Endothelial cell of umbilical vein (primary cell): ENCODE measurements around the gene NEO1. TPM values are rescaled to one million over a fixed set of nuclear protein-coding genes. Genes with fewer than 3 reads are reported as not detected.

ENCODE experiments used
- BruUV-seq: library from RNA; stranded (reverse); fragments of 400-500 nt; replicated peaks from 2 replicates; lab custom pipeline; 2021; lab: Mats Ljungman, UMichigan
- CTCF ChIA-PET: fragments of 300-600, 350-600 bp; sonication (Branson Sonifier 250); formaldehyde crosslinking; loops from one replicate; lab custom pipeline; 2021; ENCODE audit warnings: antibody characterized with exemption, inconsistent platforms; lab: Charles Lee
- POLR2A ChIA-PET: fragments of 300-600, 350-600 bp; sonication (Branson Sonifier 250); formaldehyde crosslinking; loops from one replicate; lab custom pipeline; 2021; ENCODE audit warnings: antibody characterized with exemption, inconsistent platforms; lab: Charles Lee
- DNase-seq: peaks from one replicate; pipeline ENCODE4 v3.0.0-alpha.2; 2011; ENCODE audit warnings: low read depth, low spot score
- FAIRE-seq: peaks from 2 replicates; lab custom pipeline; 2011; peaks lifted over from hg19 to GRCh38; lab: Jason Lieb, UNC
- H2AFZ ChIP-seq: 2 replicates; pipeline ENCODE4 v1.6.0; 2012; ENCODE audit warnings: low read depth, low read length, control low read depth, inconsistent platforms
- H3K27ac ChIP-seq: 2 replicates; pipeline ENCODE4 v1.5.1; 2011; ENCODE audit warnings: low read depth, mild to moderate bottlenecking, control low read depth, low read length, moderate library complexity; ENCODE audit not compliant: insufficient read depth
- H3K27me3 ChIP-seq, 2 experiments: 2 replicates each; pipeline versions ENCODE4 v1.6.0 to v1.6.1; 2011; ENCODE audit warnings: low read length in 2 of 2, mixed read lengths in 1 of 2; ENCODE audit not compliant: control insufficient read depth in 2 of 2, insufficient read depth in 2 of 2
- H3K36me3 ChIP-seq, 2 experiments: 2 replicates in 1 of 2; 3 replicates in 1 of 2; pipeline ENCODE4 v1.5.1; 2011; ENCODE audit warnings: low read length in 2 of 2, mild to moderate bottlenecking in 1 of 2, moderate library complexity in 1 of 2; ENCODE audit not compliant: control insufficient read depth in 2 of 2, insufficient read depth in 2 of 2; ENCODE audit errors: extremely low read depth in 1 of 2
- H3K4me1 ChIP-seq: 3 replicates; pipeline ENCODE4 v1.5.1; 2011; ENCODE audit warnings: mild to moderate bottlenecking, low read length; ENCODE audit not compliant: control insufficient read depth, insufficient read depth; ENCODE audit errors: extremely low read depth
- H3K4me2 ChIP-seq: 2 replicates; pipeline ENCODE4 v1.6.1; 2011; ENCODE audit warnings: low read length, control low read depth, mixed read lengths; ENCODE audit not compliant: insufficient read depth
- H3K4me3 ChIP-seq, 3 experiments: fragments of 200-600 bp in 1 of 3; sonication (generic), shearing (Covaris generic) in 1 of 3; replicated peaks in 1 of 3; 2 replicates each; pipeline ENCODE4 v1.5.1; 2011 to 2016; ENCODE audit warnings: control low read depth in 3 of 3, low read length in 3 of 3, mild to moderate bottlenecking in 2 of 3, inconsistent platforms in 1 of 3, low read depth in 1 of 3, moderate library complexity in 1 of 3; ENCODE audit not compliant: insufficient read depth in 1 of 3
- H3K79me2 ChIP-seq: 2 replicates; pipeline ENCODE4 v1.6.0; 2012; ENCODE audit warnings: low read length, inconsistent platforms; ENCODE audit not compliant: control insufficient read depth, insufficient read depth
- H3K9ac ChIP-seq: replicated peaks from 2 replicates; pipeline ENCODE3; 2011; ENCODE audit warnings: low read length, control low read depth; ENCODE audit not compliant: insufficient read depth; ENCODE audit errors: extremely low read depth
- H3K9me1 ChIP-seq: replicated peaks from 3 replicates; pipeline ENCODE4 v1.6.0; 2011; ENCODE audit warnings: mild to moderate bottlenecking, low read length; ENCODE audit not compliant: control insufficient read depth, insufficient read depth; ENCODE audit errors: extremely low read depth
- H3K9me3 ChIP-seq: replicated peaks from 2 replicates; pipeline ENCODE4 v1.5.1; 2012; ENCODE audit warnings: low read length, inconsistent platforms; ENCODE audit not compliant: control insufficient read depth, insufficient read depth
- H4K20me1 ChIP-seq: replicated peaks from 2 replicates; pipeline ENCODE3; 2011; ENCODE audit warnings: mild to moderate bottlenecking, low read length; ENCODE audit not compliant: control insufficient read depth, insufficient read depth; ENCODE audit errors: extremely low read depth
- CTCF ChIP-seq, 2 donors: IDR thresholded peaks; 1 replicate in 1 of 2; 2 replicates in 1 of 2; pipeline ENCODE4 v1.5.1; 2011; ENCODE audit warnings: low read length in 2 of 2, mild to moderate bottlenecking in 2 of 2, moderate library complexity in 2 of 2, control low read depth in 1 of 2, inconsistent platforms in 1 of 2, low read depth in 1 of 2; ENCODE audit not compliant: insufficient read depth in 1 of 2; ENCODE audit errors: extremely low read depth in 1 of 2
- EZH2 ChIP-seq: IDR thresholded peaks from 2 replicates; pipeline ENCODE4 v1.6.1; 2012; ENCODE audit warnings: borderline replicate concordance, low read depth, mild to moderate bottlenecking, moderate library complexity, low read length, inconsistent platforms; ENCODE audit not compliant: severe bottlenecking
- FOS ChIP-seq: IDR thresholded peaks from 2 replicates; pipeline ENCODE4 v1.6.1; 2011; ENCODE audit warnings: mild to moderate bottlenecking, low read length, moderate library complexity, borderline replicate concordance; ENCODE audit not compliant: insufficient read depth
- GATA2 ChIP-seq: IDR thresholded peaks from 2 replicates; pipeline ENCODE4 v1.7.0; 2011; ENCODE audit warnings: low read depth, mild to moderate bottlenecking, moderate library complexity, mixed read lengths, low read length; ENCODE audit not compliant: insufficient read length, insufficient read depth
- JUN ChIP-seq: IDR thresholded peaks from 2 replicates; pipeline ENCODE4 v1.6.1; 2011; ENCODE audit warnings: borderline replicate concordance, low read depth; ENCODE audit not compliant: insufficient read length, insufficient read depth
- MAX ChIP-seq: IDR thresholded peaks from 2 replicates; pipeline ENCODE4 v1.6.1; 2011; ENCODE audit not compliant: insufficient read depth, insufficient read length
- MYC ChIP-seq: IDR thresholded peaks from one replicate; pipeline ENCODE4 v1.6.1; 2011; ENCODE audit warnings: mild to moderate bottlenecking, low read depth, low read length
- POLR2A ChIP-seq: IDR thresholded peaks from 2 replicates; pipeline ENCODE4 v1.6.1; 2012; ENCODE audit warnings: low read depth, mild to moderate bottlenecking, control low read depth, low read length
- POLR2AphosphoS5 ChIP-seq: IDR thresholded peaks from 2 replicates; pipeline ENCODE4 v1.6.1; 2012; ENCODE audit warnings: low read depth, mild to moderate bottlenecking, control low read depth, low read length, moderate library complexity; ENCODE audit not compliant: insufficient read depth
- dilution Hi-C: fragments of 300-500 bp; cut with MboI; formaldehyde crosslinking; loops from one replicate; pipeline ENCODE4 v1.15.0; 2019; ENCODE audit warnings: low sequenced_read_pairs; ENCODE audit not compliant: extremely low pct_ligation_motif_present
- intact Hi-C: fragments of 100-400 bp; cut with micrococcal nuclease; formaldehyde crosslinking; loops from one replicate; pipeline ENCODE4 v1.10.0; 2022
- polyA plus RNA-seq, 4 experiments: library from polyadenylated mRNA; depleted of rRNA in 3 of 4; stranded (reverse) in 3 of 4; unstranded in 1 of 4; fragments of >200 nt; gene quantifications; 2 replicates each; pipeline versions ENCODE4 v1.2.1 to v1.2.3, GENCODE V29; 2011 to 2012; ENCODE audit warnings: missing spikeins in 1 of 4
- total RNA-seq: library from RNA; stranded (reverse); gene quantifications from 2 replicates; pipeline ENCODE4 v1.2.3, GENCODE V29; 2021

The NEO1 gene
- total and polyA plus RNA-seq, 2 donors (not counting 3 experiments of a cell fraction or from before 2014, with no cell fraction given): 0.12 to 0.35 TPM

GRCh38 chr15:73254598-73254997 is 202.3 kb downstream of the NEO1 start:
- Histone ChIP-seq H3K27me3 (no peaks in the 10 kb centered on the region), H3K9me3 (no peaks in the 10 kb centered on the region), H3K4me2 (no peak overlapping the region), H3K36me3 (no peaks in the 10 kb centered on the region), H3K79me2 (no peaks in the 10 kb centered on the region), H3K4me1 (no peaks in the 10 kb centered on the region), H3K9ac (no peak overlapping the region), H3K9me1 (no peaks in the 10 kb centered on the region), H4K20me1 (no peaks in the 10 kb centered on the region), H3K27ac (no peak overlapping the region), H2AFZ (no peak overlapping the region), H3K4me3 (no peak overlapping the region)
- dilution Hi-C loops: no loop called here
- intact Hi-C loops: no loop called here
- TF ChIP-seq POLR2AphosphoS5 (no peak), POLR2A (no peak), CTCF (IDR thresholded peaks at IDR 0.05; ENCODE audit: extremely low read depth in 1 of 2, insufficient read depth in 1 of 2, low read depth in 1 of 2, low read length in 2 of 2) (no peak), MAX (no peak), MYC (no peak), JUN (no peak), GATA2 (no peak), FOS (no peak), EZH2 (no peak)
- DNase-seq (no peak), FAIRE-seq (no peak)
- BruUV-seq: no TSS peak
- ChIA-PET POLR2A (no interaction called here), CTCF (interaction anchor here (1.3 to 2.4 kb wide), 3 partner anchors 11 to 19 kb away, joined by 3 to 17 read pairs (median 6); no protein-coding TSS in a partner anchor)
